Measurements from ENCODE around the gene RUNX1.

GRCh38 chr21:35023396-35024070, 25.6 kb downstream of the RUNX1 start:
- no peak for TF ChIP-seq CTCF (conservative IDR thresholded peaks at IDR 0.05)
- TF ChIP-seq ZFX (IDR thresholded peaks at IDR 0.05), result no peak

Data from C4-2B (cell line).